ENCODE data around the gene B4GALT5. TPM values are rescaled to one million over a fixed set of nuclear protein-coding genes. Genes with fewer than 3 reads are reported as not detected.

B4GALT5 gene
- polyA plus RNA-seq, 1 experiment, result 26.7 TPM

- no peak for TF ChIP-seq CTCF (IDR thresholded peaks at IDR 0.05; ENCODE audit: insufficient read depth, low read depth, low read length)
- DNase-seq (ENCODE audit: low read depth), result no peak
- no peak overlapping the region for H3K4me3 ChIP-seq (ENCODE audit: low read depth, low read length)
- POLR2A ChIA-PET, result no interaction called here
- no peaks in the 10 kb centered on the region for H3K36me3 ChIP-seq (ENCODE audit: control insufficient read depth, insufficient read depth, low read length)
- CTCF ChIA-PET, result no interaction called here
- no peaks in the 10 kb centered on the region for H3K27me3 ChIP-seq (ENCODE audit: control insufficient read depth, insufficient read depth, low read length)
These were observed 19.1 kb downstream of the B4GALT5 start for GRCh38 chr20:49694450-49695071.

GRCh38 chr20:49693435-49694171, 20.1 kb downstream of the B4GALT5 start:
- Histone ChIP-seq H3K27me3 (ENCODE audit: control insufficient read depth, insufficient read depth, low read length) (no peaks in the 10 kb centered on the region), H3K4me3 (ENCODE audit: low read depth, low read length) (no peak overlapping the region), H3K36me3 (ENCODE audit: control insufficient read depth, insufficient read depth, low read length) (no peaks in the 10 kb centered on the region)
- no peak for TF ChIP-seq CTCF (IDR thresholded peaks at IDR 0.05; ENCODE audit: insufficient read depth, low read depth, low read length)
- no peak for DNase-seq (ENCODE audit: low read depth)
- POLR2A ChIA-PET, result no interaction called here
- CTCF ChIA-PET, result interaction anchor here (1.5 kb wide), 1 partner anchor 152 kb away, joined by 7 read pairs; no protein-coding TSS in a partner anchor

- POLR2A ChIA-PET, result no interaction called here
These were observed 20.7 kb downstream of the B4GALT5 start for GRCh38 chr20:49692941-49693340.

GRCh38 chr20:49691818-49692568, 21.7 kb downstream of the B4GALT5 start:
- Histone ChIP-seq H3K27me3 (ENCODE audit: control insufficient read depth, insufficient read depth, low read length) (no peaks in the 10 kb centered on the region), H3K4me3 (ENCODE audit: low read depth, low read length) (no peak overlapping the region), H3K36me3 (ENCODE audit: control insufficient read depth, insufficient read depth, low read length) (no peaks in the 10 kb centered on the region)
- DNase-seq (ENCODE audit: low read depth), result no peak
- CTCF ChIA-PET, result interaction anchor here (0.8 to 1.5 kb wide), 2 partner anchors 130 to 154 kb away, joined by 5 to 7 read pairs; no protein-coding TSS in a partner anchor
- TF ChIP-seq CTCF (IDR thresholded peaks at IDR 0.05; ENCODE audit: insufficient read depth, low read depth, low read length), result no peak
- POLR2A ChIA-PET, result no interaction called here

More at GRCh38 chr20:49692941-49693340, 20.7 kb downstream of the B4GALT5 start:
- CTCF ChIA-PET, result interaction anchor here (0.8 to 1.5 kb wide), 2 partner anchors 129 to 153 kb away, joined by 5 to 7 read pairs; no protein-coding TSS in a partner anchor
- Histone ChIP-seq H3K36me3 (ENCODE audit: control insufficient read depth, insufficient read depth, low read length) (no peaks in the 10 kb centered on the region), H3K27me3 (ENCODE audit: control insufficient read depth, insufficient read depth, low read length) (no peaks in the 10 kb centered on the region), H3K4me3 (ENCODE audit: low read depth, low read length) (no peak overlapping the region)
- no peak for TF ChIP-seq CTCF (IDR thresholded peaks at IDR 0.05; ENCODE audit: insufficient read depth, low read depth, low read length)
- no peak for DNase-seq (ENCODE audit: low read depth)

Data from BJ (cell line).